Colonic mucosa (tissue), 4 donors: ENCODE results near the gene HNRNPH2. TPM values are rescaled to one million over a fixed set of nuclear protein-coding genes. Genes with fewer than 3 reads are reported as not detected.

Experiments
- DNase-seq: peaks from one replicate; pipeline ENCODE4 v3.0.0-alpha.2; 2020
- H3K27ac ChIP-seq: fragments of 200-600 bp; one replicate; pipeline ENCODE4 v1.8.0; 2021
- H3K27me3 ChIP-seq: fragments of 200-600 bp; one replicate; pipeline ENCODE4 v1.8.0; 2021
- H3K36me3 ChIP-seq: fragments of 200-600 bp; one replicate; pipeline ENCODE4 v1.8.0; 2021
- H3K4me1 ChIP-seq: fragments of 200-600 bp; one replicate; pipeline ENCODE4 v1.8.0; 2021; ENCODE audit warnings: mild to moderate bottlenecking
- H3K4me3 ChIP-seq: fragments of 200-600 bp; one replicate; pipeline ENCODE4 v1.8.0; 2021
- H3K9ac ChIP-seq, 2 donors: one replicate each; pipeline ENCODE4 v1.7.0; 2013; ENCODE audit warnings: control low read depth in 2 of 2, low read depth in 2 of 2, low read length in 2 of 2
- H3K9me3 ChIP-seq: fragments of 200-600 bp; one replicate; pipeline ENCODE4 v1.8.0; 2021
- intact Hi-C: fragments of 100-400 bp; cut with DNase I; formaldehyde crosslinking; loops from one replicate; pipeline ENCODE4 v1.14.1; 2022
- total RNA-seq, 2 donors: library from RNA; stranded (reverse); fragmentation: NEBNext Ultra II Directional in 1 of 2; extraction: Animal tissue kit (Norgen Biotek cat#: 25700) in 1 of 2; gene quantifications; one replicate each; pipeline ENCODE4 v1.2.1, GENCODE V29; 2021
- TF ChIP-seq, protein P1 (sequence below): fragments of 200-600 bp; IDR thresholded peaks from one replicate; pipeline ENCODE4 v1.8.0; 2022; ENCODE audit warnings: antibody characterized with exemption, mild to moderate bottlenecking
- donor health status: healthy.
- donor health status: DM: no; HTN: no; CAD: no.
- donor health status: DM: no; HTN: no; CAD: no.

HNRNPH2 gene
- total RNA-seq, 2 donors from 2014 or later, result 61.7 to 72.1 TPM

DNA sequence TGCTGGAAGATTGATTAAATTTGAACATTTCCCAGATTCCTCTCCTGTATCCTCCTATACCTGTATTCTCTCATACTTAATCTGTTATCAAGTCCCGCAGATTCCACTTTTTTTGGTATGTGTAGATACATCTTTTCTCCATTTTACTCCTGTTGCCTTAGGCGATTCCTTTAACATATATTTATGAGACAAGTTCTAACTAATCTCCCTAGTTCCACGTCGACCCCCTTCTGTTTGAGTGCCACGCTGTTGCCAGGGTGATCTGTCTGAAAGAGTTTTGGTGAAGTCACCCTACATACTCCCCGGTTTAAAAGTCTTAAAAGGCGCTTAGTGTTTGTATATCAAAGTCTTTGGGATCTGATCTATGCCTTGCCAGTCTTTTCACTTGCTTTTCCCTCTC, 2.4 kb downstream of the HNRNPH2 start:
- no peak overlapping the region for H3K9ac ChIP-seq
- intact Hi-C loops, result loop anchor here (10.0 kb wide), 1 partner anchor 184 kb away; no protein-coding TSS in a partner anchor
- H3K4me3 ChIP-seq, result no peak overlapping the region
- TF ChIP-seq, protein P1, sequence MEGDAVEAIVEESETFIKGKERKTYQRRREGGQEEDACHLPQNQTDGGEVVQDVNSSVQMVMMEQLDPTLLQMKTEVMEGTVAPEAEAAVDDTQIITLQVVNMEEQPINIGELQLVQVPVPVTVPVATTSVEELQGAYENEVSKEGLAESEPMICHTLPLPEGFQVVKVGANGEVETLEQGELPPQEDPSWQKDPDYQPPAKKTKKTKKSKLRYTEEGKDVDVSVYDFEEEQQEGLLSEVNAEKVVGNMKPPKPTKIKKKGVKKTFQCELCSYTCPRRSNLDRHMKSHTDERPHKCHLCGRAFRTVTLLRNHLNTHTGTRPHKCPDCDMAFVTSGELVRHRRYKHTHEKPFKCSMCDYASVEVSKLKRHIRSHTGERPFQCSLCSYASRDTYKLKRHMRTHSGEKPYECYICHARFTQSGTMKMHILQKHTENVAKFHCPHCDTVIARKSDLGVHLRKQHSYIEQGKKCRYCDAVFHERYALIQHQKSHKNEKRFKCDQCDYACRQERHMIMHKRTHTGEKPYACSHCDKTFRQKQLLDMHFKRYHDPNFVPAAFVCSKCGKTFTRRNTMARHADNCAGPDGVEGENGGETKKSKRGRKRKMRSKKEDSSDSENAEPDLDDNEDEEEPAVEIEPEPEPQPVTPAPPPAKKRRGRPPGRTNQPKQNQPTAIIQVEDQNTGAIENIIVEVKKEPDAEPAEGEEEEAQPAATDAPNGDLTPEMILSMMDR, result no peak
- no peak overlapping the region for H3K27ac ChIP-seq
- no peaks in the 10 kb centered on the region for H3K4me1 ChIP-seq
- no peaks in the 10 kb centered on the region for H3K27me3 ChIP-seq
- no peak for DNase-seq
- H3K36me3 ChIP-seq, result no peaks in the 10 kb centered on the region
- H3K9me3 ChIP-seq, result no peaks in the 10 kb centered on the region

DNA sequence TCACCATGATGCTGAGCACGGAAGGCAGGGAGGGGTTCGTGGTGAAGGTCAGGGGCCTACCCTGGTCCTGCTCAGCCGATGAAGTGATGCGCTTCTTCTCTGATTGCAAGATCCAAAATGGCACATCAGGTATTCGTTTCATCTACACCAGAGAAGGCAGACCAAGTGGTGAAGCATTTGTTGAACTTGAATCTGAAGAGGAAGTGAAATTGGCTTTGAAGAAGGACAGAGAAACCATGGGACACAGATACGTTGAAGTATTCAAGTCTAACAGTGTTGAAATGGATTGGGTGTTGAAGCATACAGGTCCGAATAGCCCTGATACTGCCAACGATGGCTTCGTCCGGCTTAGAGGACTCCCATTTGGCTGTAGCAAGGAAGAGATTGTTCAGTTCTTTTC, 4.0 kb downstream of the HNRNPH2 start:
- no peaks in the 10 kb centered on the region for H3K36me3 ChIP-seq
- no peaks in the 10 kb centered on the region for H3K9me3 ChIP-seq
- H3K4me1 ChIP-seq, result no peaks in the 10 kb centered on the region
- intact Hi-C loops, result loop anchor here (10.0 kb wide), 1 partner anchor 183 kb away; no protein-coding TSS in a partner anchor
- TF ChIP-seq, protein P1, result no peak
- H3K9ac ChIP-seq, result no peak overlapping the region
- DNase-seq, result no peak
- no peaks in the 10 kb centered on the region for H3K27me3 ChIP-seq
- H3K27ac ChIP-seq, result no peak overlapping the region
- H3K4me3 ChIP-seq, result no peak overlapping the region

DNA sequence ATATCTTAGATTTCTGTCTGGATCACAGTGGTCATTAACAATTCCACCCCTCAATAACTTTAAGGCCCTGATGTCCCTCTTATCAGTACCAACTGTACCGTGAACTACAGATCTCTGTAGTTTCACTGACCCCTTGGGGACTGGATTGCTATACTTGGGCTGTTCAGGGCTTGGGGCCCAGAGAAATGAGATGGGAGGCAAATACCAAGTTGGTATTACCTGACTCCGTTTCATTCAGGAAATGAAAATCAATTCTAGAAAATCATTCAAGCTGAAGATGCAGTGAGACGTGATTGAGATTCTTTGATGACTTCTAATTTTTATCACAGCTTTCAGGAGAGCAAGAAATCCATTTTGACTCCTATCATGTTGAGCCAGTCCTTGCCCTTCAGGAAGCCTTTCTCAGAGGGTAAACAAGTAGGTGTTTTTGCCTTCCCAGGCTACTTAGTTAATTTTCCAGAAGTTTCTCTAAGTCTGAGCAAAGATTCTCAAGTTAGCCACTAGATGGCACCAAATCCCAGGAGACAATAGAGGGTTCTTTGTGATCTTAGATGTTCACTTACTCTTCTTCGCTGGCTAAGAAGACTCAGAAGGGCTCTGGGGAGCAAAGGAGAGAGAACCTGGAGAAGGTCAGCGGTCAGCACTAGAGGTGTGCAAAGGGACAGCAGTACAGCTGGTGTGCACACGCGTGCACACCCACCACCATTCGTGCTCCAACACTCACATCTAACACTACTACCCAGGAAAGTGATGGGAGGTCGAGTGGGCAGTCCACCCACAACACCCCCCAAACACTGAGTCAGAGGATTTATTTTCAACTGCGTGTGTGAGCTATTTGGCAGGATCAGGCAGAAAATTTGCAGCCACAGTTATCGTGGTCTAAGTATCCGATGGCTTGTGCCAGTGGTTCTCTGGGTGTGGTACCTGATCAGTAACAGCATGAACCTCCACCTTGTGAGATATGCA, 7.4 kb downstream of the HNRNPH2 start:
- Histone ChIP-seq H3K9me3 (no peaks in the 10 kb centered on the region), H3K27me3 (no peaks in the 10 kb centered on the region), H3K9ac (peak overlapping the region in 1 of 2 donors; percentile 29), H3K4me3 (no peak overlapping the region), H3K4me1 (no peaks in the 10 kb centered on the region), H3K36me3 (no peaks in the 10 kb centered on the region), H3K27ac (peak overlapping the region; percentile 50)
- peak; percentile 49 for DNase-seq
- TF ChIP-seq, protein P1, result peak; percentile 82
- intact Hi-C loops, result loop anchor here (5.0 to 10.0 kb wide), 3 partner anchors 179 to 387 kb away; partner anchors contain the start of gene ARMCX6

DNA sequence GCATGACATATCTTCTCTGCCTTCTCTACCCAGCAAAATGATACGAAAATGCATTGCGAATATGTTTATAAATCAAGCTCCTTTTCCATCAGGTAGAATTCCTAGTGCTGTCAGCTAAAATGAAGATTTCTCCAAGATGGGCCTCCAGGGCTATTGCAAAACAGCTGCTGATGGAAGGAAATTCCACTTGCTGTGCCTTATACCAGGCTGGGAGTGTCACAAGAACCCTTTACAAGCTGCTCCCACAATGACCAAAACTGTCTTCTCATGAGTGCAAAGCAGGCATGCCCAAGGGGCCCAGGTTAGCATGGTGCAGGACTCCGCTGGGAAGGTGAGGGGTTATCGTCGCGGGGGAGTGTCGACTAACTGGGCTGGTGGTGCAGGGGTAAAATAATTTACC, 8.7 kb downstream of the HNRNPH2 start:
- Histone ChIP-seq H3K36me3 (no peaks in the 10 kb centered on the region), H3K4me3 (no peak overlapping the region), H3K9ac (no peak overlapping the region), H3K9me3 (no peaks in the 10 kb centered on the region), H3K4me1 (no peaks in the 10 kb centered on the region), H3K27me3 (no peaks in the 10 kb centered on the region), H3K27ac (no peak overlapping the region)
- TF ChIP-seq, protein P1, result no peak
- intact Hi-C loops, result loop anchor here (5.0 to 10.0 kb wide), 3 partner anchors 178 to 386 kb away; partner anchors contain the start of gene ARMCX6
- no peak for DNase-seq

DNA sequence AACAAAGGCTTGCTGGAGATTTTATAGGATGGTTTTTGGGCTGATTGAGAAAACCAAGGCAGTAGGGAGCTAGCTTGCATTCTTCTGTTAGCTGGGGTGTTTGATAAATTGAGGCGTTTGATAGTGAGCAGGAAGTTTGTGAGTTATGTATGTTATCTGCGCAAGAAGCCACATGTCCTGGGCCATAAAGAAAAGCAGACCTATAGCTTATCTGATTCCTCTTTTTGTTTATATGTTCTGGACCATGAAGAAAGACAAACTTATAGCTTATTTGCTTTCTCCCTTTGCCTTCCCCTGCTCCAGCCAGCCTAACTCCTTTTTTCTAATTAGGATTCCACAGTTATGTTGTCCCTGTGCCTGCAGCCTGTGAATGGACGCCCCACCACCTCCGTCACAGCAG, 9.2 kb downstream of the HNRNPH2 start:
- DNase-seq, result no peak
- Histone ChIP-seq H3K36me3 (no peaks in the 10 kb centered on the region), H3K9me3 (no peaks in the 10 kb centered on the region), H3K27ac (no peak overlapping the region), H3K4me3 (no peak overlapping the region), H3K9ac (no peak overlapping the region), H3K4me1 (no peaks in the 10 kb centered on the region), H3K27me3 (no peaks in the 10 kb centered on the region)
- TF ChIP-seq, protein P1, result no peak
- intact Hi-C loops, result loop anchor here (5.0 to 10.0 kb wide), 3 partner anchors 178 to 385 kb away; partner anchors contain the start of gene ARMCX6
